ENCODE data around the gene AKAP5.

AKAP5 gene

GRCh38 chr14:64465191-64465822, at the start of gene AKAP5:
AKAP5 (plus strand) TSS chr14:64465499; CDS start chr14:64468395, 2,896 bp downstream.
- DNase-seq = peak; percentile 21

- DNase-seq = no peak
Observed at GRCh38 chr14:64416348-64416932, 48.9 kb upstream of the AKAP5 start.

GRCh38 chr14:64417055-64417770, 48.1 kb upstream of the AKAP5 start:
- peak; percentile 67 for DNase-seq

GRCh38 chr14:64417771-64418125, 47.6 kb upstream of the AKAP5 start:
- no peak for DNase-seq

GRCh38 chr14:64419003-64419402, 46.3 kb upstream of the AKAP5 start:
- no peak for DNase-seq

- DNase-seq = no peak
Observed at GRCh38 chr14:64421166-64421565, 44.1 kb upstream of the AKAP5 start.

GRCh38 chr14:64422005-64422404, 43.3 kb upstream of the AKAP5 start:
- no peak for DNase-seq

- no peak for DNase-seq
Observed at GRCh38 chr14:64422756-64423155, 42.5 kb upstream of the AKAP5 start.

- no peak for DNase-seq
Observed at GRCh38 chr14:64423987-64424386, 41.3 kb upstream of the AKAP5 start.

GRCh38 chr14:64434528-64434927, 30.8 kb upstream of the AKAP5 start:
- DNase-seq = no peak

- no peak for DNase-seq
Observed at GRCh38 chr14:64438181-64438841, 27.0 kb upstream of the AKAP5 start.

GRCh38 chr14:64439141-64439540, 26.2 kb upstream of the AKAP5 start:
- DNase-seq = no peak

- DNase-seq = no peak
Observed at GRCh38 chr14:64440494-64440893, 24.8 kb upstream of the AKAP5 start.

- DNase-seq = no peak
Observed at GRCh38 chr14:64442300-64442988, 22.9 kb upstream of the AKAP5 start.

- no peak for DNase-seq
Observed at GRCh38 chr14:64444140-64444539, 21.2 kb upstream of the AKAP5 start.

- peak; percentile 67 for DNase-seq
Observed at GRCh38 chr14:64444984-64445845, 20.1 kb upstream of the AKAP5 start.

GRCh38 chr14:64447876-64448670, 17.2 kb upstream of the AKAP5 start:
- DNase-seq = no peak

GRCh38 chr14:64450255-64450654, 15.0 kb upstream of the AKAP5 start:
- DNase-seq = no peak

- DNase-seq = no peak
Observed at GRCh38 chr14:64454671-64455070, 10.6 kb upstream of the AKAP5 start.

- no peak for DNase-seq
Observed at GRCh38 chr14:64459405-64460136, 5.7 kb upstream of the AKAP5 start.

- DNase-seq = no peak
Observed at GRCh38 chr14:64461221-64461620, 4.1 kb upstream of the AKAP5 start.
